Liver (tissue), 9 donors: ENCODE measurements around the gene RNF41. TPM values are rescaled to one million over a fixed set of nuclear protein-coding genes. Genes with fewer than 3 reads are reported as not detected.
A peak's percentile ranks its signal among the peaks of the same experiment; 100 is the strongest.

ENCODE experiments used
- DNase-seq: peaks from one replicate; pipeline ENCODE4 v3.0.0-alpha.2; 2017; ENCODE audit warnings: low spot score
- H3K27ac ChIP-seq, 2 donors: one replicate each; pipeline ENCODE4 v1.7.0; 2013; ENCODE audit warnings: inconsistent platforms in 2 of 2, low read length in 2 of 2, control low read depth in 1 of 2, low read depth in 1 of 2, mild to moderate bottlenecking in 1 of 2
- H3K27me3 ChIP-seq, 4 donors: one replicate each; pipeline versions ENCODE4 v1.6.1 to v1.7.0; 2013; ENCODE audit warnings: low read length in 3 of 4, inconsistent platforms in 1 of 4, mild to moderate bottlenecking in 1 of 4, moderate library complexity in 1 of 4; ENCODE audit not compliant: control insufficient read depth in 4 of 4, insufficient read depth in 4 of 4
- H3K36me3 ChIP-seq, 4 donors: one replicate each; pipeline versions ENCODE4 v1.6.1 to v1.7.0; 2013; ENCODE audit warnings: low read length in 3 of 4, mild to moderate bottlenecking in 3 of 4, low read depth in 1 of 4, moderate library complexity in 1 of 4; ENCODE audit not compliant: control insufficient read depth in 4 of 4, insufficient read depth in 3 of 4
- H3K4me1 ChIP-seq, 4 donors: one replicate each; pipeline versions ENCODE4 v1.6.1 to v1.7.0; 2013; ENCODE audit warnings: low read length in 3 of 4, mild to moderate bottlenecking in 3 of 4, moderate library complexity in 1 of 4; ENCODE audit not compliant: control insufficient read depth in 4 of 4, insufficient read depth in 4 of 4
- H3K4me3 ChIP-seq, 3 donors: one replicate each; pipeline versions ENCODE4 v1.6.1 to v1.7.0; 2013; ENCODE audit warnings: low read length in 3 of 3, control low read depth in 1 of 3, low read depth in 1 of 3, mild to moderate bottlenecking in 1 of 3
- H3K9ac ChIP-seq, 2 donors: one replicate each; pipeline ENCODE4 v1.7.0; 2013; ENCODE audit warnings: low read length in 2 of 2, mild to moderate bottlenecking in 2 of 2, moderate library complexity in 2 of 2, control low read depth in 1 of 2, low read depth in 1 of 2
- H3K9me3 ChIP-seq, 4 donors: one replicate each; pipeline versions ENCODE4 v1.6.1 to v1.7.0; 2013; ENCODE audit warnings: low read length in 3 of 4; ENCODE audit not compliant: control insufficient read depth in 4 of 4
- ATF3 ChIP-seq: IDR thresholded peaks from 2 replicates; pipeline ENCODE4 v1.6.1; 2016; ENCODE audit warnings: antibody characterized with exemption
- CTCF ChIP-seq: fragments of 150-350 bp; IDR thresholded peaks from 2 replicates; pipeline ENCODE4 v1.5.1; 2017; ENCODE audit warnings: improper control_type of control experiment, low read depth, low read length; ENCODE audit not compliant: missing input control
- EGR1 ChIP-seq, 2 donors: IDR thresholded peaks; 2 replicates each; pipeline ENCODE4 v1.6.1; 2016 to 2018; ENCODE audit warnings: antibody characterized with exemption in 2 of 2, low read depth in 2 of 2
- FOXA2 ChIP-seq: IDR thresholded peaks from 2 replicates; pipeline ENCODE4 v1.6.1; 2016; ENCODE audit warnings: antibody characterized with exemption
- GABPA ChIP-seq, 2 donors: IDR thresholded peaks in 1 of 2; conservative IDR thresholded peaks in 1 of 2; 2 replicates each; pipeline ENCODE4 v1.6.1; 2016; ENCODE audit warnings: antibody characterized with exemption in 2 of 2, mild to moderate bottlenecking in 1 of 2, moderate library complexity in 1 of 2
- HNF4A ChIP-seq, 2 donors: conservative IDR thresholded peaks; 2 replicates each; pipeline ENCODE4 v1.6.1; 2016; ENCODE audit warnings: antibody characterized with exemption in 2 of 2, mild to moderate bottlenecking in 2 of 2
- HNF4G ChIP-seq: IDR thresholded peaks from 2 replicates; pipeline ENCODE4 v1.6.1; 2016; ENCODE audit warnings: antibody characterized with exemption
- NR2F2 ChIP-seq: IDR thresholded peaks from 2 replicates; pipeline ENCODE4 v1.6.1; 2016; ENCODE audit warnings: antibody characterized with exemption
- RAD21 ChIP-seq, 2 donors: IDR thresholded peaks; 2 replicates each; pipeline ENCODE4 v1.6.1; 2016; ENCODE audit warnings: antibody characterized with exemption in 2 of 2, mild to moderate bottlenecking in 2 of 2
- REST ChIP-seq: IDR thresholded peaks from 2 replicates; pipeline ENCODE4 v1.6.1; 2016; ENCODE audit warnings: antibody characterized with exemption, mild to moderate bottlenecking
- RXRA ChIP-seq, 2 donors: IDR thresholded peaks; 2 replicates each; pipeline ENCODE4 v1.6.1; 2017 to 2018; ENCODE audit warnings: antibody characterized with exemption in 2 of 2, mild to moderate bottlenecking in 1 of 2
- SP1 ChIP-seq: IDR thresholded peaks from 2 replicates; pipeline ENCODE4 v1.6.1; 2018; ENCODE audit warnings: antibody characterized with exemption, mild to moderate bottlenecking
- ZBTB33 ChIP-seq: IDR thresholded peaks from 2 replicates; pipeline ENCODE4 v1.6.1; 2016; ENCODE audit warnings: antibody characterized with exemption
- WGBS: extraction: QIAGEN DNeasy Blood & Tissue Kit; methylation state at CpG from one replicate; pipeline ENCODE4 v1.1.7; 2013; 5-methylcytosine and 5-hydroxymethylcytosine counted together
- polyA plus RNA-seq, 2 donors: library from polyadenylated mRNA; stranded (reverse) in 1 of 2; unstranded in 1 of 2; fragments of 200-250 nt in 1 of 2; fragments of >200 nt in 1 of 2; fragmentation: Nextera tagmentation in 1 of 2; extraction: Ambion mirVana in 1 of 2; gene quantifications; one replicate each; pipeline versions ENCODE4 v1.2.1 to v1.2.3, GENCODE V29; 2013 to 2015
- total RNA-seq, 2 donors: library from RNA; depleted of rRNA; stranded (reverse); fragments of >200 nt; gene quantifications; one replicate each; pipeline ENCODE4 v1.2.3, GENCODE V29; 2014
- TF ChIP-seq, protein P1 (sequence below): IDR thresholded peaks from 2 replicates; pipeline ENCODE4 v1.6.1; 2016; ENCODE audit warnings: antibody characterized with exemption
- donor health status: healthy.
- donor health status: healthy.
- donor health status: healthy.
- donor health status: healthy.
- donor health status: healthy.

Gene RNF41
- total and polyA plus RNA-seq, 4 donors, result 7.6 to 31.8 (median 16.8) TPM

- 66% methylated on average over 14 of the region's 14 CpGs for WGBS
- no peak overlapping the region for H3K9ac ChIP-seq
- peaks cover 8 to 48% (median 35%) of the 10 kb centered on the region in 4 donors for H3K36me3 ChIP-seq
- H3K27me3 ChIP-seq, result no peaks in the 10 kb centered on the region
- DNase-seq, result peak; percentile 70
- H3K9me3 ChIP-seq, result no peaks in the 10 kb centered on the region
- no peak overlapping the region for H3K4me3 ChIP-seq
- peak; percentile 73 to 88 for TF ChIP-seq RAD21 (IDR thresholded peaks at IDR 0.05)
- peak; percentile 55 for TF ChIP-seq CTCF
- peak in 1 of 2 donors; percentile 15 for TF ChIP-seq RXRA (IDR thresholded peaks at IDR 0.05)
- no peak for TF ChIP-seq REST
- TF ChIP-seq, protein P1, sequence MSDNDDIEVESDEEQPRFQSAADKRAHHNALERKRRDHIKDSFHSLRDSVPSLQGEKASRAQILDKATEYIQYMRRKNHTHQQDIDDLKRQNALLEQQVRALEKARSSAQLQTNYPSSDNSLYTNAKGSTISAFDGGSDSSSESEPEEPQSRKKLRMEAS, result no peak
- no peak for TF ChIP-seq HNF4G
- no peak for TF ChIP-seq ATF3
- H3K27ac ChIP-seq, result peak overlapping the region in 1 of 2 donors; percentile 7
- peaks cover 0 to 7% (median 2%) of the 10 kb centered on the region in 4 donors for H3K4me1 ChIP-seq
Observed at GRCh38 chr12:56206452-56207166, 15.1 kb downstream of the RNF41 start.

DNA sequence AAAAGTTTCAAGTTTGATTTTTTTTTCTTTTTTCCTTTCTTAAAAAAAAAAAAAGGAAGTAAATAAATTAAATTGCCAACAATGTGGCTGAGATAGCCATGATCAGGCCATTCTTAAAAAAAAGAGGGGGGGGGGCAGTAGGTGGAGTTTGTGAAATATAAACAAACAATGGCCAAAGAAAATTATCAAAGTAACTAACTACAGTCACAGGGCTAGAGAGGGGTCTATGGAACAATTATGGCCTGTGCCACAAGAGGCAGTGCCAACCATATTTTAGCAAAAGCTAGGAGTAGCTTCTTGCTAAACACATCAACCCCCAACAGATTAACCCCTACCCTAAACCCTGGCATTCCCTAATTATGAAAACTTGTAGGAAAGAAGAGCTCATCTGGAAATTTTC, 16.3 kb downstream of the RNF41 start:
- no peak overlapping the region for H3K4me3 ChIP-seq
- H3K4me1 ChIP-seq, result peaks cover 0 to 7% (median 2%) of the 10 kb centered on the region in 4 donors
- no peaks in the 10 kb centered on the region for H3K27me3 ChIP-seq
- H3K36me3 ChIP-seq, result peaks cover 8 to 46% (median 32%) of the 10 kb centered on the region in 4 donors
- no peaks in the 10 kb centered on the region for H3K9me3 ChIP-seq
- H3K9ac ChIP-seq, result no peak overlapping the region
- no peak overlapping the region for H3K27ac ChIP-seq
- no peak for DNase-seq
- TF ChIP-seq RAD21 (IDR thresholded peaks at IDR 0.05), result no peak
- TF ChIP-seq GABPA (IDR thresholded peaks at IDR 0.05 in 1 of 2, conservative IDR thresholded peaks at IDR 0.05 in 1 of 2), result no peak
- TF ChIP-seq, protein P1, result no peak
- TF ChIP-seq SP1, result no peak
- TF ChIP-seq HNF4A (conservative IDR thresholded peaks at IDR 0.05), result no peak
- no peak for TF ChIP-seq CTCF
- TF ChIP-seq FOXA2, result no peak
- TF ChIP-seq NR2F2, result no peak
- TF ChIP-seq ZBTB33, result no peak
- TF ChIP-seq HNF4G, result no peak
- TF ChIP-seq EGR1 (IDR thresholded peaks at IDR 0.05; ENCODE audit: low read depth in 2 of 2), result no peak
